HG02970 (cell line): ENCODE data around the gene MYO1C.
"Not testable (repeated sequence)": the region's sequence is repeated elsewhere in the genome, so short reads cannot be mapped to it uniquely, and the experiment has no call there.

ENCODE experiments used
- ATAC-seq: cut with Tn5 transposase; IDR thresholded peaks from one replicate; pipeline ENCODE4 v1.9.1; 2021; ENCODE audit warnings: mild to moderate bottlenecking, moderate library complexity, moderate number of reproducible peaks; ENCODE audit not compliant: unreplicated experiment, low FRiP score

MYO1C gene

DNA sequence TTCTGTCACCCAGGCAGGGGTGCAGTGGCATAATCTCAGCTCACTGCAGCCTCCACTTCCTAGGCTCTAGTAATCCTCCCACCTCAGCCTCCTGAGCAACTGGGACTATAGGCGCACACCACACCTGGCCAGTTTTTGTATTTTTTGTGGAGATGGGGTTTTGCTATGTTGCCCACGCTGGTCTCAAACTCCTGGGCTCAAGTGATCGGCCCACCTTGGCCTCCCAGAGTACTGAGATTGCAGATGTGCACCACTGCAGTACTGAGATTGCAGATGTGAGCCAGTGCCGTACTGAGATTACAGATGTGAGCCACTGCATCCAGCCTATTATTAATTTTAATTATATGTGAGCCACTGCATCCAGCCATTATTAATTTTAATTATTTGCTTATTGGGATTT, 50.3 kb downstream of the MYO1C start:
- ATAC-seq, result no peak

GRCh38 chr17:1440921-1441320, 51.6 kb downstream of the MYO1C start:
- ATAC-seq, result no peak

DNA sequence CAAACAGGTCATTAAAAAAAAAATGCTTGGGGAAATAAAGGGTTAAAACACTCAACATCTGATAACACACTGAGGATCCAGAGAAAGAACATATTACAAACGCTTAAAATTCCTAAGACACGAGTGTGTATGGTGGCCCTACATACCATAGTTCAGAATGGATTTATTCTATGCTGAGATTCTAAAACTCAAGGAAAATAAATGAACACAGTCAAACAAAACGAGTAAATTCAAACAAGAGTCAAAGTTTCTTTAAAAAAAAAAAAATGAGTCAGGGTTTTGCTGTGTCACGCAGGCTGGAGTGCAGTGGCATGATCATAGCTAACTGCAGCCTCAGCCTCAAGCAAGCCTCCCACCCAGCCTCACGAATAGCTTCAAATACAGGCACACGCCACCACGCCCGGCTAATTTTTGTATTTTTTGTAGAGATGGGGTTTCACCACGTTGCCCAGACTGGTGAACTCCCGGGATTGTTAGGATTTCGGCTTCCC, 53.8 kb downstream of the MYO1C start:
- ATAC-seq, result no peak

DNA sequence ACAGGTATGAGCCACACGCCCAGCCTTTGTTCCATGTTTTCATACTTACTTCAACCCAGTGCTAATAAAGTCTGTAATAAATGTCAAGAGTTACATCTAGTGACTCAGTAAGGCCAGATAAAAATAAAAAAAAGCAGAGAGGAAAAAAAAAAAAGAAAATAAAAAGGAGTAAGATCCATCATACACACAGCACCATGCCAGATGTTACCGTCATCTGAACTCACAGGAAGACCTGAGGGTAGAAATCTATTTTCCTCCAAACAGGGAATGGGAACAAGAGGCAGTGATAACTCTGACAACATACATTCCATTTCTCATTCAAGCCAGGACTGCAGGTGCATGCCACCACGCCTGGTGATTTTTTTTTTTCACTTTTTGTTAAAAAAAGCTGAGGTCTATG, 57.2 kb downstream of the MYO1C start:
- ATAC-seq, result no peak

DNA sequence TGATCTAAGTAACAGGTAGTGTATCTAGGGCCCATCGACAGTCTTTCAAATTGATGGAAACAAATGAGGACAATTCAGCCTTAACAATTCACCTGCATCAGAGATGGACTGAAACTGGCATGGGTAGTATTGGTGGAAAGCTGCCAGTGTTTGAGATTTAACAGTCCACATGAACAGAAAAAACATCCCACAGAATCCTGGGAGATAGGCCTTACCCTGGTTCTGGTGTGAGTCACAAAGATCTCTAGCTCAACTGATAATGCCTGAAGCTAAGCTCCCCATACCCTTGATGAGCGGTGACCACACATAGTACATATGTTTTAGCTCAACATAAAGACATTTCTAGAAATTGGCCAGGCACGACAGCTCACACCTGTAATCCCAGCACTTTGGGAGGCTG, 58.3 kb downstream of the MYO1C start:
- ATAC-seq, result no peak

- ATAC-seq, result no peak
Measured at GRCh38 chr17:1431631-1432104, 60.8 kb downstream of the MYO1C start.

GRCh38 chr17:1423456-1424135, 68.9 kb downstream of the MYO1C start:
- no peak for ATAC-seq

GRCh38 chr17:1422885-1423284, 69.6 kb downstream of the MYO1C start:
- ATAC-seq, result no peak

GRCh38 chr17:1421470-1421869, 71.0 kb downstream of the MYO1C start:
- no peak for ATAC-seq

DNA sequence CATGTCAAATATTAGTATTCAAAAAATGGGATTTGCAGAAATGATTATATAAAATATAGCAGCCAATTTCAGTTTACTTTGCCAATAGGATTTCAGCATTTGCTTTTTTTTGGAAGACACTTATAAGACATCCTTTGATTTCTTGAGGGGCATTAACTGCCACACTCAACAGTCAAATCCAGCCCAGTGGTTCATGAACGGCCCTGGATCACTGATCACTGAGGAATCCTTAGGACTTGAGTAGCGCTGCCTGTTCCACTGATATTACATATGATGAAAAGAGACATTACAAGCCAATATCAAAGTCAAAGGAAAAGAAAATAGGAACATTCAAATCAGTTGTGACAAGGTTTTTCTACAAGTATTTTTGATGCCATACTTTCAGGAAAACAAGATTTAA, 71.5 kb downstream of the MYO1C start:
- no peak for ATAC-seq

DNA sequence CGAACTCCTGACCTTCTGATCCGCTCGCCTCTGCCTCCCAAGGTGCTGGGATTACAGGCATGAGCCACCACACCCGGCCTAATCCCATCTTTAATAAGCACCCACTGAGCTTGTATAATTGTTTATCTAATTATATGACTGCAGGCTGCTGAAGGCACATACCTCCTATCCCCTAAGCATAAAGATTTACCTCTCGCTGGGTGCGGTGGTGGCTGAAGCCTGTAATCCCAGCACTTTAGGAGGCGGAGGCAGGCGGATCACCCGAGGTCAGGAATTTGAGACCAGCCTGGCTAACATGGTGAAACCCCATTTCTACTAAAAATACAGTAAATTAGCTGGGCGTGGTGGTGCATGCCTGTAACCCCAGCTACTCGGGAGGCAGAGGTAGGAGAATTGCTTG, 72.3 kb downstream of the MYO1C start:
- no peak for ATAC-seq

GRCh38 chr17:1418476-1418875, 74.0 kb downstream of the MYO1C start:
- ATAC-seq, result not testable (repeated sequence)

- ATAC-seq, result no peak
Measured at GRCh38 chr17:1416414-1416813, 76.1 kb downstream of the MYO1C start.

DNA sequence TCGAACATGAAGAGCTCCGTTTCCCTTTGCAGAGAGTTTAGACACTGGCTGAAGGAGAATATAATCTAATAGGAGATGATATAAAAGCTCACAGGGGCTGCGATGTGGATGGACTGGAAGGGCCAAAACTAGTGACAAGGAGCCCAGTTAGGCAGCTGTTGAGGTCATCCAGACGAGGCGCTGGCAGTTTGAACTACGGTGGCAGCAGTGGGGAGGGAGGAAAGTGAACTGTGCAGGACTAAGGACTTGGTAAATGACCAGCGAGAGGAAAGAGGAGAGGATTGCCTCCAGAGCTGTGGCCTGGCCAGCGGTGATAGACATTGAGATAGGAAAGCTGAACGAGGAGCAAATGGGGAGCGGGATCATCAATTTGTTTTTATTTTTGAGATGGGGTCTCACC, 77.9 kb downstream of the MYO1C start:
- no peak for ATAC-seq
